HUES6 (cell line): Measurements from ENCODE around the gene PER1.
"Not testable (repeated sequence)": the region's sequence is repeated elsewhere in the genome, so short reads cannot be mapped to it uniquely, and the experiment has no call there.

Experiments
- H3K27ac ChIP-seq: 2 replicates; pipeline ENCODE4 v1.7.0; 2013; ENCODE audit warnings: low read depth, mild to moderate bottlenecking, low read length, inconsistent platforms
- H3K27me3 ChIP-seq: 2 replicates; pipeline ENCODE4 v1.6.1; 2013; ENCODE audit warnings: low read length; ENCODE audit not compliant: control insufficient read depth, insufficient read depth
- H3K36me3 ChIP-seq: 2 replicates; pipeline ENCODE4 v1.6.1; 2013; ENCODE audit warnings: low read length; ENCODE audit not compliant: control insufficient read depth, insufficient read depth
- H3K4me1 ChIP-seq: 2 replicates; pipeline ENCODE4 v1.6.1; 2013; ENCODE audit warnings: low read length; ENCODE audit not compliant: control insufficient read depth, insufficient read depth
- H3K4me3 ChIP-seq: 2 replicates; pipeline ENCODE4 v1.5.1; 2013; ENCODE audit warnings: low read depth, low read length
- H3K9ac ChIP-seq: one replicate; pipeline ENCODE4 v1.6.1; 2013; ENCODE audit warnings: mild to moderate bottlenecking, low read length
- H3K9me3 ChIP-seq: 2 replicates; pipeline ENCODE4 v1.6.1; 2013; ENCODE audit warnings: low read depth, low read length; ENCODE audit not compliant: control insufficient read depth, insufficient read depth

PER1 gene

DNA sequence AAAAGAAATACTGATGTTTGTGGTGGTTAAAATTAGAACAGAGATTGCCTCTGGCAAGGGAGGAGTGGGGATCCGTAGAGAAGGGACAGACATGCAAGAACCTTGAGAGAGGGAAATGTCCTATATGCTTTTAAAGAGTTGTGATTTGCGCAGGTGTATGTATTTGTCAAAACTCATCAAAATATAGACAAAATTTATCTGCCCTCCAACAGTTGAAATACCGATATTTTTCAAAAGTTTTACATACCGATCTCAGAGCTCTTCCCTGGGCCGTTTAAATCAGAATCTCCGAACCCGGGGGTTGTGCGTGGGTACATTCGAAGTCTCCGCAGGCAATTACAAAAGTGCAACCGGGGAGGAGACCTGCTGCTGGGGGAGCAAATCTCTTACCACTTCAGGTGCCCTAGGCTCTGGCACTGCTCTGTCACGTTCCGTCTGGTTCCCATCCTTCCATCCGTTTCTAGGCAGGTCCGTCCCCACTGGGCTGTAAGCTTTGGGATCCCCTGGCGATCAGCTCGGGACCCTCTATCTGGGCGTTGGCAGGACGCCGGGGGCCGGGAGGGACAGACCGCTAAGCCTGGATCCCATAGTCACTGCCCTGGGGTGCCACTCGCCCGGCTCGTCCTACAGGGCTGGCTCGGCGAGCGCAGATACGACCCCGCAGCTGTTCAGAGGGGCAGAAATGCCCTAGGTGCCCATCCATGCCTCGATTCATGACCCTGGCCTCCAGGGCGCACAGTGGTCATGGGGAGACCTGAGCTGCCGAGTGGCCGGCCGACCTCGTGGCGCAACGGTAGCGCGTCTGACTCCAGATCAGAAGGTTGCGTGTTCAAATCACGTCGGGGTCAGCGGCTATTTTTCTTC is 33.6 kb upstream of the PER1 start:
- Histone ChIP-seq H3K27ac (no peak overlapping the region), H3K36me3 (no peaks in the 10 kb centered on the region), H3K4me1 (peaks cover 10% of the 10 kb centered on the region), H3K27me3 (peaks cover 15% of the 10 kb centered on the region), H3K9ac (peak overlapping the region; percentile 72), H3K4me3 (peak overlapping the region; percentile 77), H3K9me3 (no peaks in the 10 kb centered on the region)

GRCh38 chr17:8176998-8177731 is 25.0 kb upstream of the PER1 start:
- Histone ChIP-seq H3K27ac (peak overlapping the region; percentile 62; the same call in 1 of the 2 replicates), H3K36me3 (no peaks in the 10 kb centered on the region), H3K9me3 (no peaks in the 10 kb centered on the region), H3K27me3 (no peaks in the 10 kb centered on the region), H3K4me3 (peak overlapping the region; percentile 86), H3K9ac (peak overlapping the region; percentile 93), H3K4me1 (peaks cover 24% of the 10 kb centered on the region)

- peaks cover 24% of the 10 kb centered on the region for H3K4me1 ChIP-seq
- peak within 1 kb of the TSS; percentile 93 for H3K9ac ChIP-seq
- no peaks in the 10 kb centered on the region for H3K27me3 ChIP-seq
- H3K4me3 ChIP-seq, result peak within 1 kb of the TSS; percentile 86
- H3K9me3 ChIP-seq, result no peaks in the 10 kb centered on the region
- peak within 1 kb of the TSS; percentile 62; the same call in 1 of the 2 replicates for H3K27ac ChIP-seq
- no peaks in the 10 kb centered on the region for H3K36me3 ChIP-seq
Observed at GRCh38 chr17:8176197-8176940, 24.2 kb upstream of the PER1 start, which contains the start of gene TMEM107. Gene TMEM107 (minus strand): TSS chr17:8176380. CDS start chr17:8176286, 94 bp downstream.

- H3K36me3 ChIP-seq, result no peaks in the 10 kb centered on the region
- H3K4me3 ChIP-seq, result peak overlapping the region; percentile 86
- peaks cover 24% of the 10 kb centered on the region for H3K4me1 ChIP-seq
- H3K9ac ChIP-seq, result peak overlapping the region; percentile 93
- no peaks in the 10 kb centered on the region for H3K9me3 ChIP-seq
- no peak overlapping the region for H3K27ac ChIP-seq
- H3K27me3 ChIP-seq, result no peaks in the 10 kb centered on the region
Observed at GRCh38 chr17:8175795-8176196, 23.6 kb upstream of the PER1 start.

GRCh38 chr17:8173871-8174322 is 21.7 kb upstream of the PER1 start:
- Histone ChIP-seq H3K36me3 (no peaks in the 10 kb centered on the region), H3K4me1 (peaks cover 24% of the 10 kb centered on the region), H3K27me3 (no peaks in the 10 kb centered on the region), H3K9me3 (no peaks in the 10 kb centered on the region), H3K27ac (peak overlapping the region; percentile 98), H3K4me3 (peak overlapping the region; percentile 68), H3K9ac (peak overlapping the region; percentile 98)

GRCh38 chr17:8173056-8173870 is 21.1 kb upstream of the PER1 start:
- peak overlapping the region; percentile 98 for H3K27ac ChIP-seq
- peak overlapping the region; percentile 98 for H3K9ac ChIP-seq
- peak overlapping the region; percentile 68 for H3K4me3 ChIP-seq
- no peaks in the 10 kb centered on the region for H3K9me3 ChIP-seq
- H3K4me1 ChIP-seq, result peaks cover 24% of the 10 kb centered on the region
- no peaks in the 10 kb centered on the region for H3K36me3 ChIP-seq
- H3K27me3 ChIP-seq, result no peaks in the 10 kb centered on the region

- H3K9me3 ChIP-seq, H3K4me1 ChIP-seq, H3K27ac ChIP-seq, H3K36me3 ChIP-seq, H3K9ac ChIP-seq, H3K27me3 ChIP-seq, H3K4me3 ChIP-seq: not testable (repeated sequence)
Observed at GRCh38 chr17:8170186-8170585, 18.0 kb upstream of the PER1 start.

- H3K9me3 ChIP-seq, result no peaks in the 10 kb centered on the region
- H3K9ac ChIP-seq, result no peak overlapping the region
- H3K4me3 ChIP-seq, result no peak overlapping the region
- H3K36me3 ChIP-seq, result no peaks in the 10 kb centered on the region
- no peak overlapping the region for H3K27ac ChIP-seq
- no peaks in the 10 kb centered on the region for H3K27me3 ChIP-seq
- peaks cover 20% of the 10 kb centered on the region for H3K4me1 ChIP-seq
Observed at GRCh38 chr17:8167526-8167925, 15.3 kb upstream of the PER1 start.

GRCh38 chr17:8166731-8167130 is 14.5 kb upstream of the PER1 start:
- no peak overlapping the region for H3K9ac ChIP-seq
- peaks cover 2% of the 10 kb centered on the region; the same call in 1 of the 2 replicates for H3K36me3 ChIP-seq
- peaks cover 24% of the 10 kb centered on the region for H3K4me1 ChIP-seq
- H3K27ac ChIP-seq, result no peak overlapping the region
- no peaks in the 10 kb centered on the region for H3K9me3 ChIP-seq
- H3K27me3 ChIP-seq, result no peaks in the 10 kb centered on the region
- no peak overlapping the region for H3K4me3 ChIP-seq

GRCh38 chr17:8164815-8165131 is 12.6 kb upstream of the PER1 start:
- H3K27ac ChIP-seq, result no peak overlapping the region
- H3K9me3 ChIP-seq, result no peaks in the 10 kb centered on the region
- H3K4me3 ChIP-seq, result no peak overlapping the region; the same call in 1 of the 2 replicates
- H3K27me3 ChIP-seq, result no peaks in the 10 kb centered on the region
- H3K9ac ChIP-seq, result peak overlapping the region; percentile 51
- H3K36me3 ChIP-seq, result peaks cover 15% of the 10 kb centered on the region
- H3K4me1 ChIP-seq, result peaks cover 29% of the 10 kb centered on the region
